Upper lobe of left lung (tissue), 4 donors: ENCODE measurements around the gene NWD2.

ENCODE experiments used
- CTCF ChIP-seq, 6 experiments: fragments of 450-650 bp in 4 of 6; fragments of 200-600 bp in 2 of 6; sonication (generic) in 2 of 6; IDR thresholded peaks; one replicate each; pipeline ENCODE4 v1.5.1; 2016 to 2019; ENCODE audit warnings: antibody characterized with exemption in 6 of 6
- EP300 ChIP-seq, 4 donors: sonication (generic); formaldehyde crosslinking; IDR thresholded peaks; one replicate each; pipeline ENCODE4 v1.5.1; 2017; ENCODE audit warnings: antibody characterized with exemption in 4 of 4, control low read depth in 2 of 4
- POLR2A ChIP-seq, 4 donors: fragments of 450-650 bp; IDR thresholded peaks; one replicate each; pipeline ENCODE4 v1.5.1; 2016 to 2017; ENCODE audit warnings: antibody characterized with exemption in 4 of 4, mild to moderate bottlenecking in 2 of 4
- POLR2AphosphoS5 ChIP-seq, 2 donors: sonication (generic); formaldehyde crosslinking; IDR thresholded peaks; one replicate each; pipeline ENCODE4 v1.5.1; 2017; ENCODE audit warnings: antibody characterized with exemption in 2 of 2

GRCh38 chr4:37467223-37467622, 222.7 kb downstream of the NWD2 start:
- TF ChIP-seq CTCF (IDR thresholded peaks at IDR 0.05) (no peak), EP300 (IDR thresholded peaks at IDR 0.05) (no peak), POLR2AphosphoS5 (IDR thresholded peaks at IDR 0.05) (no peak), POLR2A (IDR thresholded peaks at IDR 0.05) (no peak)
